ENCODE data around the gene TMEM229A. TPM values are rescaled to one million over a fixed set of nuclear protein-coding genes. Genes with fewer than 3 reads are reported as not detected.
"Not testable (repeated sequence)": the region's sequence is repeated elsewhere in the genome, so short reads cannot be mapped to it uniquely, and the experiment has no call there.

TMEM229A gene
- not detected in 2 replicates for total RNA-seq (2014; rRNA removed; shearing (Covaris generic))
- not detected in 2 replicates for polyA plus RNA-seq (2015; cell fraction: cytosol; rRNA removed)
- polyA plus RNA-seq (2015; cell fraction: nucleus; rRNA removed) = not detected in 2 replicates

DNA sequence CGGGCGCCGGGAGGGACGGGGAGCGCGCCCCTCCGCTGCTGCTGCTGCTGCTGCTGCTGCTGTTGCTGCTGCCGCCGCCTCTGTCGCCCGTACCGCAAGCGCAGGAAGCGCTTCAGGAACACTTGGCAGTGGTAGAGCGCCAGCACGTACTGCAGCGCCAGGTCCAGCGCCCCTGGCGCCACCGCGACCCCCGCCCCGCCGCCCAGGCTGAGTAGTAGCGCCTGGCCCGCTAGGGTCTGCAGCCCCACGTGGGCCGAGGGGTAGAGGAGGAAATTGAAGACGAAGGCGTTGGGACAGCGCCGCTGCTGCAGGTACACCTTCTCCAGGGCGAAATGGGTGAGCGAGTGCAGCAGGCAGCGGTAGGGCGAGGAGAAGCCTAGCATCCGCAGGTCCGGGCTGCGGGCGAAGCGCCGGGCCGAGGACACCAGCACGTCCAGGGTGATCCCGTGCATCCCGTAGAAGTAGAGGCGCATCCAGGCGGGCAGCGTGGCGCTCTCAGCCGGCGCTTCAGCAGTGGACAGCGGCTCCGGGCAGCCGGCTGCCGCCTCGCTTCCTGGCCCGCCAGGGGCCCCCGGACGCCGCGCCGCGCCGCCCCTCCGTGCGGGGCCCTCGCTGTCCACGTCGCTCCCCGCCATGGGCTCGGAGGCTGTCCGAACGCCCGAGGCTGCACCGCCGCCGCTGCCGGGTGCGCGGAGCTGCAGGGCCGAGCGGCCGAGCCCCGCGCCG is at the start of gene TMEM229A:
Gene TMEM229A, minus strand, starts transcription at position 699 of the 726 bp plus-strand sequence. Its CDS starts 64 bp downstream, at position 635.
- DNase-seq (ENCODE audit: low read depth) = peak; percentile 37

DNA sequence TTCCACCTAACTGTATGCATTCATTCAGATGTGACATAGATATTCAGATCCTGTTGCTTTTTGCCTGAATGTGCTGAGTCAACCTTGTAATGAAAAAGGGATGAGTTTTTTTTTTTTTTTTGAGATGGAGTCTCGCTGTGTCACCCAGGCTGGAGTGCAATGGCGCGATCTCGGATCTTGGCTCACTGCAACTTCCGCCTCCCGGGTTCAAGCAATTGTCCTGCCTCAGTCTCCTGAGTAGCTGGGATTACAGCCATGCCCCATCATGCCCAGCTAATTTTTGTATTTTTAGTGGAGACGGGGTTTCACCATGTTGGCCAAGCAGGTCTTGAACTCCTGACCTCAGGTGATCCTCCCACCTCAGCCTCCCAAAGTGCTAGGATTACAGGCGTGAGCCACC is 49.4 kb upstream of the TMEM229A start:
- not testable (repeated sequence) for DNase-seq (ENCODE audit: low read depth)

DNA sequence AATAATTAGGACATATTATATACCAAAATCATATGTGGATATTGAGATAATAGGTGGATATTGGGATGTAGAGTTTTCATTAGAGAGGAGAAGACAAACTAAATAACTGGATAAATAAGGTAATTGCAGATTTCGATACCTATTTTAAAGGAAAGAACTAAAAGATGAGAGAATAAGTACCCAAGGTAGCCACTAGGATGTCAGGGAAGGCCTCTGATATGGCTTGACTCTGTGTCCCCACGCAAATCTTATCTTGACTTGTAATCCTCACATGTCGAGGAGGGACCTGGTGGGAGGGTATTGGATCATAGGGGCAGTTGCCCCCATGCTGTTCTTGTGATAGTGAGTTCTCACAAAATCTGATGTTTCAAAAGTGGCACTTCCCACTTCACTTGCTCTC is 44.7 kb upstream of the TMEM229A start:
- no peak for DNase-seq (ENCODE audit: low read depth)

DNA sequence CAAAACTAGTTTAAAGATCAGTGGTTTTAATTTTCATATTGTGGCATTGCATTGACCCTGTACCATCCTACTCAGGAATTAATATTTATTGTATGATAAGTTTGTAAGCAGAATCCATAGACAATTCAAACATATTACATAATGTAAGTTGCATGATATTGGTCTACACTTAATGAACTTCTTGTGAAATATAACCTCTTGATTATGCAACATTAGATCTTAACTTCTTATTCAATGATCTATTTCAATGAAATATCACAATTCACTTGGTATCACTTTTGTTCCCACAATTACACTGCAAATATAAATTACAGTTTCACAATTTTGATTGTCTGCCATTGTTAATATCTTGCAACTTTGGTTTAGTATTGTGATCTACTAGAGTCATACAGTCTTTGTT is 44.0 kb upstream of the TMEM229A start:
- no peak for DNase-seq (ENCODE audit: low read depth)

DNA sequence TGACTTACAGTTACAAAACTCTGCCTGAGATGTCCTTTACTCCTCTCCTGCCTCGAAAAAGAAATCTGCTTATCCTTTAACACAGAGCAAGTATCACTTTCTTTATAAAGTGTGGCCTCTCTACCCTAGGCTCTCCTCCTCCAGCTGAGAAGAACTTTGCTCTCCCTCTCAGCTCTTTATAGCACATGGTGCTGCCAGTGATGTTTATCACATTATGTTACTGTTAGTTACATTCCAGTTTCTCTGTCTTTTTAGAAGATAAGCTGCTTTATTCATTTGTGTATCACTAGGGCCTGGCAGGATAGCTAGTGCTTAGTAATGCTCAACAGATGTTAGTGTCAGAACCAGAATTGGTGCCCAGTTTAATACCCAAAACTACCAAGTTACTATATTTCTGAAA is 41.1 kb upstream of the TMEM229A start:
- DNase-seq (ENCODE audit: low read depth) = no peak

DNA sequence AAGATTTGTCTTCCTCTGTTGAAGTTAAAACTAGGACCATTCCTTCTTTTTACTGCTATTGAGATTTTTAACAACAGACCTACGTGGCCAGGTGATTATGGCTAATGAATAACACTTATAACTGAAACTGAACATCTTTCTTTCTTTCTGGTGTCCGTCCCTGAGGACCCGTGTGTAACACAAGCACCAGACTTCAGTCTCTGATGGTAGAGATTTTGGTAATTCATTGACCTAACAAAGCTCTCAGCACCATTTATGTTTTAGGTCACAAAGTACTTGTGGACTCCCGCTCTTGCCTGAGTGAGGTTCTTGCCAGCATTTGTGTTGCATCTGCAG is 40.4 kb upstream of the TMEM229A start:
- no peak for DNase-seq (ENCODE audit: low read depth)

DNA sequence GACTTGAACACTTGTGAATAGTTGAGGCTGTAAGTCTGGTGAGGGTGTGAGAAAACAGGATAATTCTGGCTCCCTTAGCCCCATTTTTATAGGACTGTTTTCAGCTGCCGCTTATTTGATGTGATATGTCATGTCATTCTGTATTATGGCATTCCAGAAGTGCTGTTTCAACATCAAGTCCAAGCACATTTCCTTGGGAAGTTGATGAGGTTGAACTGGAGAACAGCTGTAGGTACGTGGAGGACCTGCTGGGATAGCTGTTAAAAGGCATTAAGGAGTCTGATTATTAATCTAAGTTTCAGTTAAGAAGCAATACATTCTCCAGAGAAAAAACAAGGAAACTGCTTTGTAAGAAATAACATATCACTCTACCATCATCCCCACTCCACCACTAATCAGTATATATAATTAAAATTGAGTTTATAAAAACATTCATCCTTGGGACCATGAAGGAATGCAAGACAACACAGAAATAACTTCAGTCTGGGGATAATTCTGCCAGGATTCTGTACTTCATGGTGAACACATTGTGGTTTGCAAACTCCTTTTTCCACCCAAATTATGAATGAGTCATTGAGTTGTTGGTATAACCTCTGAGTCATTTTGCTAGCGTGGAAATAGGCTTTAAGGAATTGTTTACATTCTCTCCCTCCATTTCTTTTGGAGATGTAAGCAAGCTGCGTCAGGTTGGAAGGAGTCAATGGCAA is 39.9 kb upstream of the TMEM229A start:
- DNase-seq (ENCODE audit: low read depth) = peak; percentile 78

DNA sequence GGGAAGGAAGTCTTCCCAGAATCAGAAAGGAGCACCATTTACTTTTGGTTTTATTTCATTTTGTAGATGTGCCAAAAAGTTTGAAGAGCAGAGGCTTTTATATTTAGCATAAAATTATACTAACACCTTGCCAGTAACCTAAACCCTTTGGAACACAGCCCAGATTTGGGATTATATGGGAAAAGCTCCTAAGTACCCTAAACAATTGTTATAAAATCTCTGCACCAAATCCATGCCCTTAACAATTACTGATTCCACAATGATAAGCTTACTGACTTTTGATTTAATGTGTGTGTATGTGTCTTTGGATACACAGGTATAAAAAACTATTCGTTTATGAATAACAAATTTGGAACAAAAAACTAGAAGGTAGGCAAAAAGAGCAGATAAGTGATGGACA is 39.0 kb upstream of the TMEM229A start:
- no peak for DNase-seq (ENCODE audit: low read depth)

DNA sequence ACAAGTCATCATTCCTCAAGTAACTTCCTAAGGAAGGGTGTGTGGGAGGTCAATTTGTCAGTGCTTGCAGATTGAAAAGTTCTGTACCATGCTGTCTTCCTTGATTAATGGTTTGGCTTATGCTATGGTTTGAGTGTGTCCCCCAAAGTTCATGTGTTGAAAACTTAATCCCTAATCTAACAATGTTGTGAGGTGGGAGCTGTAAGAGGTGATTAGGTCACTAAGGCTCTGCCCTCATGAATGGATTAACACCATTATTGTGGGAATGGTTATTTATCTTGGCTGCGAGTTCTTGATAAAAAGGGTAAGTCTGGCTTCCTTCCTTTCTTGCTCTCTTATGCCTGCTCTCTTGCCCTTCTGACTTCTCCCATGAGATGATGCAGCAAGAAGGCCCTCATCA is 29.3 kb upstream of the TMEM229A start:
- DNase-seq (ENCODE audit: low read depth) = no peak

DNA sequence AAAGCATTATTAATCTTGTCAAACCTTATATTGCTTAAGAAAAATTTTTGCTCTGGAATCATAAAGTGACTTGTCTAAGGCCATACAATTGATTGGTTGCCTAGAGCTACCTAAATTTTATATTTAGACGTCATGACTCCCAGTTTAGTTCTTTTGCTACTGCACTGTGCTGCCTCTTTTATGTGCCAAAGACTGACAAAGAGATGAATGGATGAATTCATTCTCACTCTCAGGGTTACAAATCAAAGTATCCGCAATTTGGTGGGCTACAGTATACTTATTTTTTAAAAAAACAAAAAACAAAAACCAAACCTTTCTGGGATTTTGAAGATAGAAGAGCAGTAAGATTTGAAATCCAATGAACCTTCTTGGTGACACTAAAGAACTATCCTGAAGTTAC is 27.7 kb upstream of the TMEM229A start:
- DNase-seq (ENCODE audit: low read depth) = no peak

DNA sequence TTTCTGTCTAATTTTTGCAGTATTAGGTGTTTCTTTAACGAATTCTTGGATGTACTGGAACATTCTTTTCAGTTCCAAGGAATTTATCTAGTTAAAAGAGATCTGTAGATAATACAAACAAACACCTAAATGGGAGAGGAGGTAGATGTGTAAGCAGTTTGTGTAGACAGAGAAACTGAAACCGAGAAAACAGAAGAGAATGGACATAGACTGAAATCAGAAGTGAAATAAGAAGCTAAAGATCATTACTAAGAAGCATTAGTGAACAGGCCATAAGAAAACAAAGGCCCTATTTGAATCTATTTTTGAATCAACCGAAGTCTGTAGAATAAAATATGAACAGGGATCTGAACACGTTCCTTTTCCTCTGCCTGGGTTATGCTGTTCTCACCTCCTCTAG is 26.5 kb upstream of the TMEM229A start:
- no peak for DNase-seq (ENCODE audit: low read depth)

DNA sequence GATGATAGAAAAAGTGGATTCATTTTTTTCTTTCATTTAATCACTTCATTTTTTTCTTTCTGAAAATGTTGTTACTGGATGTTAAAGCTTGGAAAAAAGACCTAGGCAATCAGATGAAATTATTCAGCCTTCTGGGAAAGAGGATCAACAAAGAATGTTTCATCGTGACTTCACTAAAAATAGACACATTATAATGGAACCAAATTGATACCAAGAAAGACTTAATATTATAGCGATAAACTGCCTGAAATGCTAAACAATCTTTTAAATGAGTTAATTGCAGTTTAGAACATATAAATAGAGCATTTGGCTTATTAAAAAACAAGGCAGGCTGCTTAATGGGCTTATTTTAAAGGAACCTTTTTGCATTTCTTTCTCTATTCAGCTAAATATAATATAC is 25.6 kb upstream of the TMEM229A start:
- DNase-seq (ENCODE audit: low read depth) = no peak

DNA sequence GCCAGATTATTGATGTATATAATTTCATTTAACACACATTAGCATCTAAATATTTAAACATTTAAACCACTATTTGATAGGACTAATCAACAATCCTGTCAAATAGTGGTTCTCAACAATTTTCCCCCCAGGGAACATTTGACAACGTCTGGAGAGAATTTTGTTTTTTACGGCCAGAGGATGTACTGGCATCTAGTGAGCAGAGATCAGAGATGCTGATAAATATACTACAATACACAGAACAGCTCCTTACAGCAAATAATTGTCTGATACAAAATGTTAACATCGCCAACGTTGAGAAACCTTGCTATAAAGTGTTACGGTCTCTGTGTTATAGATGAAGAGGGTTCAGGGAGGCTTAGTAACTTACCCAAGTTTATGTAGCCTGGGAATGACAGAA is 25.0 kb upstream of the TMEM229A start:
- no peak for DNase-seq (ENCODE audit: low read depth)

DNA sequence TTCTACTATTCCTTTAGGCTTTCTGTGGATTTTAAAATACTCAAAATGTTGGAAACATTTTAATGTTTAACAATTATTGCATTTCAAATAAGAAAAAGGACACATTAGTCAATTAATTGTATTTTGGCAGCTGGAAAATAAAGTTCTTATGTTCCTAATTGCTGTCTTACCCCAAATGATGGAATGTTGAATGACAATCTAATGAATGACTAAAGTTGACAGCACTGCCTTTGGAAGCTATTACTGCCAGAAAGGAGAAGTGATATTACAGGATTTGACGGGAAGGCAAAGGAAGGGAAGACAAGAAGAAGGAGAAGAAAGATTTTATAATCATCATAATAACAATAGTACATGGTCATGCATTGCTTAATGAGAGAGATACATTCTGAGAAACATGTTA is 23.4 kb upstream of the TMEM229A start:
- DNase-seq (ENCODE audit: low read depth) = no peak

DNA sequence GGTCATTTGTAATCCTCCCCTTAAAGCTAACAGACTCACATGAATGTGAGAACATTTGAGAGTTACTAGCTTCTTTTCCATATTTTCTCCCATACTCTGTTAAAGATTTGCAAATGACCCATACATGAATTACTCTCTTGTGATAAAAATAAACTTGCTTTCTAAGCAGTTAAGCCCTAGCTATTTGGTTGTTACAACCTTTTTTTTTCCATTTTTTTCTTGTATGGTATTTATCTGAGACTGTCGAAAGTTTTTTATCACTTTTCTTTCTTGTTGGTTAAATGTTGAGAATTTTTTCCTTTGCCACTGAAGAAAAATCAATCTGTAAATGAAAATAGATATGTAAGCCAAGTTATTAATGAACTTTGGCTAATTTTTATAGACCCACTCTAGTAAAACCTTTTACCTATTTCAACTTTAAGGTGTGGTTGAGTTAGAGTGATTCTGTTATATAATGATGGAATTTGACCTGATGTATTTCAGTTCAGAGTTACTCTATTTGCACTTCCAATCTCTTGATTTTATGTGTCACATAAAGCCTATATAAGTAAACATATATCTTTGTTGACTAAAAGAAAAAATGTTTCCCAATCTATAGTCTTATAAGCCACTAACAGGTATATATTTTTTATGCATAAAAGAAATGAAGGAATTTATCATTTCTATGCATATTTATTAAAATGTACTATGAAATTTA is 19.0 kb upstream of the TMEM229A start:
- no peak for DNase-seq (ENCODE audit: low read depth)

DNA sequence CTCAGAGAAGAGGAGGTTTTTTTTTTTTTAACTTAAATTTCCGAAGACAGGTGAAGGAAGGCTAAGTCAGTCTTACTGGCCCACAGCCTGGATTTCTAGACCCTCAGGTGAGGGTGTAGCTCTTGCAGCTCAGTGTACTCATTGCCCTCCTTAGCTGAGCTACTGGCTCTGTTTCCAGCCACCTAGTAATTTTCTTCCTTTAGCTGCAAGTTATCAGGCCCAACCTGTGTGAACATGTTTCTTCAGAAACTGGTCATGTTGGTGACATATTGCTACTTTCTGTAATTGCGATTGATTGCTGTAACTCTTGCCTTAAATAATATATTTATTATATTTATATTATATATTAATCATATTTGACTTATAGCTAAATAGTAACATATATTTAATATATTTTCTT is 10.0 kb upstream of the TMEM229A start:
- DNase-seq (ENCODE audit: low read depth) = no peak

DNA sequence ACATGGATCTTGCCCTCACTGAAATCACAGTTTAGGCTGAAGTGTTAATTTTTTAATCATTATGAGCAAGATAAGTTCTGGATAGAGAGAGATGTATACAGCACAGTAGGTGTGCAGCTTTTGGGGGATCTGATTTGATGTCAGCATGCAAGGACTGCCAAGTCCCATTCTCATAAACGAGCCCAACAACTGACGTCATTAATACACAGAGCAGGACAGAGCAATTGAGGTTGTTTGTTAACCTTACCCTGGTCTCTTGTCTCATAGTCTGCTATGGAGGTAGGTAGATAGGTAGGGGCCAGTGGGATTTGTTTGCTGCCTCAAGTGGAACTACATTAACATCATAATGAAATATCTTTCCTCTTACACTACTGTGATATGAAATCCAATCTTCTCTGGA is 8.6 kb upstream of the TMEM229A start:
- DNase-seq (ENCODE audit: low read depth) = no peak

DNA sequence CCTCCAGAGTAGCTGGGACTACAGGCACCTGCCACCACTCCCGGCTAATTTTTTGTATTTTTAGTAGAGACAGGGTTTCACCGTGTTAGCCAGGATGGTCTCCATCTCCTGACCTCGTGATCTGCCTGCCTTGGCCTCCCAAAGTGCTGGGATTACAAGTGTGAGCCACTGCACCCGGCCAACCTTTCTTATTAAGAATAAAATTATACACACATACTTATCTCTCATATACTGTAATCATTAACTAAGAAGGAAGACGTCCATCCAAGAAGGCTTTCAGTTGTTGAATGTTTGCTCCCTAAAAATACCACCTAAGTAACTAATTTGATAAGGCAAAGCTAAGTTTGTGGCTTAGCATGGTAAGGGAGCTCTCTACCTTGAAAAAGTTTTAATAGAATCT is 5.0 kb upstream of the TMEM229A start:
- not testable (repeated sequence) for DNase-seq (ENCODE audit: low read depth)

DNA sequence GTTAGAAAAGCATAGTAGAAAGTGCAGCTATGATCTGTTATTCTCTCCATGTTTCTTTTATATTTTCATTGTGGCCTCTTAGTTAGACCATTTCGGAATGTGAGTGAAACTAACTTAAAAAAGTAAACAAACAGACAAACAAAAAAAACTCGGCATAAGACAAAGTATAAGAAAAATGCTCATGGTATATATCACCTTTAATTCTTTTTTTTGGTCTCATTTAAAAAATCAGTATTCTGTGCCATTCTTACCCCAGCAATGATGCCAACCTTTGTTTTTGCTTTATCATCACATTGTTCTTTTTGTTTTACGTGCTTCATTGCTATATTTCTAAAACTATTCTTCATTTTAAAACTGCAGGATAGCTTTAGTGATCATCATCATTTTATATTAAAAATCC is 2.8 kb upstream of the TMEM229A start:
- no peak for DNase-seq (ENCODE audit: low read depth)

DNA sequence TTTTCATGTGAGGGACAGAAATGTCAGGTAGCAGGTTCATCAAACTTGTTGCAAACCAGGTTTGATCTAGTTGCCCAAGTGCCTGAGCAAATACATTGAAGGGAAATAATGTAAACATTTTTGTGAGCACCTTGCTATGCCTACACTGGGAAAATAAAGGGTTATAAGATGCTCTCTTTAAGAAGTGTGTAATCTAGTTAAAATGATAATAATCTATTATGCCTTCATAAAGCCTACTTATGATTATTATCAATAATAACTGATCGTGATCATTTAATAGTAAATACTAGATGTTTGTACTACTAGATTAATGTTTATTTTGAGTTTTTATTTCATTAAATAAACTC is 1.9 kb upstream of the TMEM229A start:
- no peak for DNase-seq (ENCODE audit: low read depth)

DNA sequence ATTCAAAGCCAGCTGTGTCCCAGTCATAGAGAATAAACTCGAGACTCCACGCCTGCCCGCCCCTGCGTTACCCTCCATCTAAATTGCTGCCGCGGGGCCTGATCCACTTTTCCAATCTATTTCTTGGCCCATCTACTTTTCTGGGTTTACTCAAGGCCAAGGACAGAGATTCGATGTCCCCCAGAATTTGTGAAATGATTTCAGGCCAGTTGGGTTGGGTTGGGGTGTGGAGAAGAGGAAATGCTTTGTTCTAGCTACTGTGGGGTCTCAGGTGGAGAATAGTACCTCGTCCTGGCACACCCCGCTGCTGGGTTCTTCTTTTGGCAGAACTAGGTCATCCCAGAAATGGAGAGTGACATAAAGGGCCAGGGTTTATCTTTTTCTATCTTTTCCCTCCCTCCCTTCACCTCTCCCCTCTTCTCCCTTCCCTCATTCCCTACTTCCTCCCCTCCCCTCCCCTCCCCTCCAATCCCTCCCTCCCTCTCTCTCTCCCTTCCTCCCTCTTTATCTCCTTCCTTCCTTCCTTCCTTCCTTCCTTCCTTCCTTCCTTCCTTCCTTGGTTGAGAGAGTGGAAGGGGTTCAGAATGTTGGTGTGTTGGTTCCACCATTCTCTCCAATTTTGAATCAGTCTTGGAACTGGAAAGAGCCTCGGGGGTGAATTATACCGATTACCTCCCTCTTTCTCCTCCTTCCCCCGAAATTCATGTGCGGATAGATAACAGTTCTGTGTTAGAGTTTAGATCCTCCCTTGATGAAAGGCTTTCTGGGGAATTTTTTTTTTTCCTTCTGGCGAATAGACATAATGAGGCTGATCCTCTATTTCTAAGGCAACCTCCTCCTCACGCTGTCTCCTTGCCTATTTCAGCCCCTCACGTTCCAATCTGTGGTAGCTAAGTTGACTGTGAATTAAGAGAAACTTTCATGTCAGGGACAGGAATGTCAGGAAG is 1.2 kb upstream of the TMEM229A start:
- no peak for DNase-seq (ENCODE audit: low read depth)

Measured in HT1080 (cell line).